Stomach (tissue), 19 donors: Measurements from ENCODE around the gene RPS6KA1. TPM values are rescaled to one million over a fixed set of nuclear protein-coding genes. Genes with fewer than 3 reads are reported as not detected.

Experiments
- DNase-seq, 2 donors: peaks; one replicate each; pipeline versions ENCODE4 v3.0.0 to v3.0.0-alpha.2; 2013 to 2019
- H3K27ac ChIP-seq, 5 donors: fragments of 200-600 bp in 4 of 5; sonication (generic) in 4 of 5; one replicate each; pipeline ENCODE4 v1.5.1; 2013 to 2019; ENCODE audit warnings: mild to moderate bottlenecking in 1 of 5, moderate library complexity in 1 of 5
- H3K27me3 ChIP-seq, 3 donors: fragments of 200-600 bp; sonication (generic); one replicate each; pipeline ENCODE4 v1.5.1; 2017 to 2019; ENCODE audit warnings: mixed run types in 1 of 3
- H3K36me3 ChIP-seq, 4 donors: fragments of 200-600 bp; sonication (generic); 1 replicate in 3 of 4; 2 replicates in 1 of 4; pipeline ENCODE4 v1.5.1; 2016 to 2019
- H3K4me1 ChIP-seq, 4 donors: fragments of 200-600 bp; sonication (generic); one replicate each; pipeline ENCODE4 v1.5.1; 2016 to 2019
- H3K4me3 ChIP-seq, 4 donors: fragments of 200-600 bp; sonication (generic) in 3 of 4; one replicate each; pipeline ENCODE4 v1.5.1; 2016 to 2019; ENCODE audit warnings: mild to moderate bottlenecking in 1 of 4
- H3K9me3 ChIP-seq, 4 donors: fragments of 200-600 bp; sonication (generic); one replicate each; pipeline ENCODE4 v1.5.1; 2016 to 2019
- CTCF ChIP-seq, 7 experiments: fragments of 450-650 bp in 4 of 7; fragments of 200-600 bp in 3 of 7; sonication (generic) in 3 of 7; IDR thresholded peaks; one replicate each; pipeline ENCODE4 v1.5.1; 2016 to 2019; ENCODE audit warnings: antibody characterized with exemption in 7 of 7, control low read depth in 2 of 7, mild to moderate bottlenecking in 1 of 7
- EP300 ChIP-seq: sonication (generic); formaldehyde crosslinking; IDR thresholded peaks from one replicate; pipeline ENCODE4 v1.6.1; 2017; ENCODE audit warnings: antibody characterized with exemption
- POLR2A ChIP-seq, 4 donors: fragments of 450-650 bp; IDR thresholded peaks; one replicate each; pipeline ENCODE4 v1.6.1; 2016; ENCODE audit warnings: antibody characterized with exemption in 4 of 4, control low read depth in 2 of 4, mild to moderate bottlenecking in 1 of 4, moderate library complexity in 1 of 4
- POLR2AphosphoS5 ChIP-seq, 3 donors: sonication (generic); formaldehyde crosslinking; IDR thresholded peaks; one replicate each; pipeline ENCODE4 v1.6.1; 2016; ENCODE audit warnings: antibody characterized with exemption in 3 of 3
- WGBS, 5 donors: extraction: QIAGEN DNeasy Blood & Tissue Kit in 3 of 5; methylation state at CpG; one replicate each; pipeline versions ENCODE4 v1.1.5 to v1.1.7; 2013 to 2018; 5-methylcytosine and 5-hydroxymethylcytosine counted together
- intact Hi-C: fragments of 100-400 bp; cut with DNase I; formaldehyde crosslinking; loops from one replicate; pipeline ENCODE4 v1.15.1; 2023; ENCODE audit warnings: low total_unique reads
- long read RNA-seq, 10 donors: transcript quantifications; one replicate each; lab custom pipeline, GENCODE V29; 2026
- polyA plus RNA-seq, 3 donors: library from polyadenylated mRNA; stranded (reverse); fragments of 200-250 nt; gene quantifications; one replicate each; pipeline ENCODE4 v1.2.3, GENCODE V29; 2013
- total RNA-seq, 5 donors: library from RNA; depleted of rRNA; stranded (reverse); fragments of >200 nt; gene quantifications; one replicate each; pipeline versions ENCODE4 v1.1.0 to v1.2.3, GENCODE V29; 2014 to 2016
- donor health status: healthy with polysubstance abuse.
- donor health status: Bipolar disorder and iron deficiency.
- donor health status: healthy.

The RPS6KA1 gene
- total RNA-seq, result 100 to 1,000 TPM in 1 of 5 donors, 10 to 100 TPM in 4; 15.2 to 769 (median 46.7) TPM
- polyA plus RNA-seq, result 10 to 100 TPM; 21.4 to 37.9 (median 25.5) TPM
- long read RNA-seq, donor 1, partial matches to known transcripts, result 0 of 2 reads
- long read RNA-seq, donor 1, other reads (novel, unspliced or antisense), result 0 of 2 reads
- long read RNA-seq, donor 2, transcript RPS6KA1-204 (22 exons, 3,186 nt), result major isoform, 5 of 6 reads
- long read RNA-seq, donor 2, partial matches to known transcripts, result 0 of 6 reads
- long read RNA-seq, donor 2, other reads (novel, unspliced or antisense), result 0 of 6 reads
- long read RNA-seq, donor 3, partial matches to known transcripts, result 0 of 3 reads
- long read RNA-seq, donor 3, other reads (novel, unspliced or antisense), result 0 of 3 reads
- long read RNA-seq, donor 4, partial matches to known transcripts, result 0 of 1 reads
- long read RNA-seq, donor 4, other reads (novel, unspliced or antisense), result 0 of 1 reads
- long read RNA-seq, donor 5, partial matches to known transcripts, result 0 of 3 reads
- long read RNA-seq, donor 5, other reads (novel, unspliced or antisense), result 0 of 3 reads
- long read RNA-seq, donor 6, result 0 reads
- long read RNA-seq, donor 7, partial matches to known transcripts, result 0 of 2 reads
- long read RNA-seq, donor 7, other reads (novel, unspliced or antisense), result 0 of 2 reads
- long read RNA-seq, donor 8, partial matches to known transcripts, result 0 of 3 reads
- long read RNA-seq, donor 8, other reads (novel, unspliced or antisense), result 0 of 3 reads
- long read RNA-seq, donor 9, result 0 reads
- long read RNA-seq, donor 10, partial matches to known transcripts, result 13 of 15 reads
- long read RNA-seq, donor 10, other reads (novel, unspliced or antisense), result 0 of 15 reads

- H3K4me1 ChIP-seq, result peaks cover 21 to 60% (median 44%) of the 10 kb centered on the region in 4 donors
- peak; percentile 75 to 91 for DNase-seq
- 1 to 10% (median 1%) methylated on average over 5 to 86 of the region's 86 CpGs for WGBS, 5 donors
- intact Hi-C loops, result no loop called here
- H3K9me3 ChIP-seq, result no peaks in the 10 kb centered on the region
- H3K4me3 ChIP-seq, result peak within 1 kb of the TSS; percentile 77 to 85 (median 80)
- no peak for TF ChIP-seq EP300
- no peak for TF ChIP-seq CTCF (IDR thresholded peaks at IDR 0.05)
- peak in 2 of 3 donors; percentile 58 to 72 for TF ChIP-seq POLR2AphosphoS5 (IDR thresholded peaks at IDR 0.05)
- H3K27ac ChIP-seq, result peak within 1 kb of the TSS; percentile 87 to 97 (median 89)
- peaks cover 0 to 6% (median 0%) of the 10 kb centered on the region in 3 donors for H3K27me3 ChIP-seq
- no peaks in the 10 kb centered on the region for H3K36me3 ChIP-seq
Measured at GRCh38 chr1:26529655-26530409, at the start of gene RPS6KA1. Gene RPS6KA1 (plus strand): TSS chr1:26529761. CDS start chr1:26529921, 160 bp downstream.

GRCh38 chr1:26482921-26483320, 46.6 kb upstream of the RPS6KA1 start:
- H3K27me3 ChIP-seq, result no peaks in the 10 kb centered on the region
- no peak overlapping the region for H3K27ac ChIP-seq
- TF ChIP-seq EP300, result no peak
- TF ChIP-seq POLR2A (IDR thresholded peaks at IDR 0.05), result no peak
- no peak for TF ChIP-seq CTCF (IDR thresholded peaks at IDR 0.05)
- TF ChIP-seq POLR2AphosphoS5 (IDR thresholded peaks at IDR 0.05), result no peak
- intact Hi-C loops, result no loop called here
- H3K36me3 ChIP-seq, result peaks cover 0 to 29% (median 22%) of the 10 kb centered on the region in 4 donors
- H3K4me3 ChIP-seq, result no peak overlapping the region
- DNase-seq, result no peak
- no peaks in the 10 kb centered on the region for H3K4me1 ChIP-seq
- WGBS, 5 donors, result 76 to 92% (median 85%) methylated on average over 2 of the region's 2 CpGs
- H3K9me3 ChIP-seq, result no peaks in the 10 kb centered on the region

- H3K36me3 ChIP-seq, result peaks cover 0 to 23% (median 16%) of the 10 kb centered on the region in 4 donors
- no peaks in the 10 kb centered on the region for H3K27me3 ChIP-seq
- intact Hi-C loops, result no loop called here
- H3K27ac ChIP-seq, result no peak overlapping the region
- DNase-seq, result no peak
- no peak overlapping the region for H3K4me3 ChIP-seq
- H3K9me3 ChIP-seq, result no peaks in the 10 kb centered on the region
- no peaks in the 10 kb centered on the region for H3K4me1 ChIP-seq
- TF ChIP-seq EP300 (no peak), POLR2AphosphoS5 (IDR thresholded peaks at IDR 0.05) (no peak), CTCF (IDR thresholded peaks at IDR 0.05) (no peak), POLR2A (IDR thresholded peaks at IDR 0.05) (no peak)
- 79 to 91% (median 88%) methylated on average over 2 of the region's 2 CpGs for WGBS, 5 donors
Measured at GRCh38 chr1:26483980-26484379, 45.6 kb upstream of the RPS6KA1 start.

GRCh38 chr1:26490155-26490554, 39.4 kb upstream of the RPS6KA1 start:
- DNase-seq, result no peak
- no peaks in the 10 kb centered on the region for H3K27me3 ChIP-seq
- no peak overlapping the region for H3K4me3 ChIP-seq
- H3K36me3 ChIP-seq, result no peaks in the 10 kb centered on the region
- intact Hi-C loops, result no loop called here
- no peaks in the 10 kb centered on the region for H3K4me1 ChIP-seq
- no peak overlapping the region for H3K27ac ChIP-seq
- no peaks in the 10 kb centered on the region for H3K9me3 ChIP-seq
- TF ChIP-seq CTCF (IDR thresholded peaks at IDR 0.05) (no peak), POLR2AphosphoS5 (IDR thresholded peaks at IDR 0.05) (no peak), EP300 (no peak), POLR2A (IDR thresholded peaks at IDR 0.05) (no peak)
- 65 to 92% (median 77%) methylated on average over 2 to 4 of the region's 4 CpGs for WGBS, 5 donors
